HG03025 (cell line): ENCODE results near the gene CDKAL1.
"Not testable (repeated sequence)": the region's sequence is repeated elsewhere in the genome, so short reads cannot be mapped to it uniquely, and the experiment has no call there.

Source experiments
- ATAC-seq: cut with Tn5 transposase; IDR thresholded peaks from one replicate; pipeline ENCODE4 v1.9.1; 2021; ENCODE audit warnings: mild to moderate bottlenecking, moderate library complexity; ENCODE audit not compliant: unreplicated experiment, low FRiP score

CDKAL1 gene

GRCh38 chr6:20816126-20816525 is 281.9 kb downstream of the CDKAL1 start:
- ATAC-seq = no peak

- ATAC-seq = no peak
Observed at GRCh38 chr6:20817806-20818320, 283.6 kb downstream of the CDKAL1 start.

- ATAC-seq = no peak
Observed at GRCh38 chr6:20819774-20820400, 285.6 kb downstream of the CDKAL1 start.

- ATAC-seq = no peak
Observed at GRCh38 chr6:20826378-20826777, 292.1 kb downstream of the CDKAL1 start.

GRCh38 chr6:20827798-20828197 is 293.5 kb downstream of the CDKAL1 start:
- no peak for ATAC-seq

- no peak for ATAC-seq
Observed at GRCh38 chr6:20830576-20830975, 296.3 kb downstream of the CDKAL1 start.

GRCh38 chr6:20831251-20831650 is 297.0 kb downstream of the CDKAL1 start:
- ATAC-seq = not testable (repeated sequence)

- ATAC-seq = no peak
Observed at GRCh38 chr6:20833881-20834515, 299.7 kb downstream of the CDKAL1 start.

GRCh38 chr6:20835315-20836010 is 301.2 kb downstream of the CDKAL1 start:
- no peak for ATAC-seq

- no peak for ATAC-seq
Observed at GRCh38 chr6:20837189-20837588, 302.9 kb downstream of the CDKAL1 start.

GRCh38 chr6:20838113-20838512 is 303.9 kb downstream of the CDKAL1 start:
- no peak for ATAC-seq

- no peak for ATAC-seq
Observed at GRCh38 chr6:20839630-20840029, 305.4 kb downstream of the CDKAL1 start.

- no peak for ATAC-seq
Observed at GRCh38 chr6:20840675-20841074, 306.4 kb downstream of the CDKAL1 start.

- ATAC-seq = no peak
Observed at GRCh38 chr6:20841806-20842205, 307.5 kb downstream of the CDKAL1 start.

- ATAC-seq = no peak
Observed at GRCh38 chr6:20845592-20845991, 311.3 kb downstream of the CDKAL1 start.

GRCh38 chr6:20846602-20847028 is 312.4 kb downstream of the CDKAL1 start:
- no peak for ATAC-seq

GRCh38 chr6:20847904-20848303 is 313.6 kb downstream of the CDKAL1 start:
- ATAC-seq = no peak

GRCh38 chr6:20850686-20851416 is 316.6 kb downstream of the CDKAL1 start:
- ATAC-seq = no peak

- ATAC-seq = no peak
Observed at GRCh38 chr6:20851795-20852194, 317.5 kb downstream of the CDKAL1 start.

- ATAC-seq = no peak
Observed at GRCh38 chr6:20853828-20854227, 319.6 kb downstream of the CDKAL1 start.
